Ovary (tissue), 3 donors: Measurements from ENCODE around the gene ZNF519.

Experiments used
- EP300 ChIP-seq: sonication (generic); formaldehyde crosslinking; IDR thresholded peaks from one replicate; pipeline ENCODE4 v1.6.1; 2017; ENCODE audit warnings: antibody characterized with exemption
- POLR2A ChIP-seq: fragments of 450-650 bp; IDR thresholded peaks from one replicate; pipeline ENCODE4 v1.6.1; 2017; ENCODE audit warnings: antibody characterized with exemption, mild to moderate bottlenecking, moderate library complexity
- TF ChIP-seq, protein P1 (sequence below), 3 donors: fragments of 450-650 bp in 2 of 3; fragments of 200-600 bp in 1 of 3; IDR thresholded peaks; one replicate each; pipeline versions ENCODE4 v1.5.1 to v1.8.0; 2016 to 2022; ENCODE audit warnings: antibody characterized with exemption in 3 of 3, mild to moderate bottlenecking in 1 of 3
- donor health status: DM: no; HTN: no; CAD: no.

GRCh38 chr18:14117606-14118005 lies 14.6 kb downstream of the ZNF519 start:
- no peak for TF ChIP-seq POLR2A
- TF ChIP-seq EP300: no peak
- TF ChIP-seq, protein P1, sequence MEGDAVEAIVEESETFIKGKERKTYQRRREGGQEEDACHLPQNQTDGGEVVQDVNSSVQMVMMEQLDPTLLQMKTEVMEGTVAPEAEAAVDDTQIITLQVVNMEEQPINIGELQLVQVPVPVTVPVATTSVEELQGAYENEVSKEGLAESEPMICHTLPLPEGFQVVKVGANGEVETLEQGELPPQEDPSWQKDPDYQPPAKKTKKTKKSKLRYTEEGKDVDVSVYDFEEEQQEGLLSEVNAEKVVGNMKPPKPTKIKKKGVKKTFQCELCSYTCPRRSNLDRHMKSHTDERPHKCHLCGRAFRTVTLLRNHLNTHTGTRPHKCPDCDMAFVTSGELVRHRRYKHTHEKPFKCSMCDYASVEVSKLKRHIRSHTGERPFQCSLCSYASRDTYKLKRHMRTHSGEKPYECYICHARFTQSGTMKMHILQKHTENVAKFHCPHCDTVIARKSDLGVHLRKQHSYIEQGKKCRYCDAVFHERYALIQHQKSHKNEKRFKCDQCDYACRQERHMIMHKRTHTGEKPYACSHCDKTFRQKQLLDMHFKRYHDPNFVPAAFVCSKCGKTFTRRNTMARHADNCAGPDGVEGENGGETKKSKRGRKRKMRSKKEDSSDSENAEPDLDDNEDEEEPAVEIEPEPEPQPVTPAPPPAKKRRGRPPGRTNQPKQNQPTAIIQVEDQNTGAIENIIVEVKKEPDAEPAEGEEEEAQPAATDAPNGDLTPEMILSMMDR (IDR thresholded peaks at IDR 0.05): no peak
